SK-N-SH (cell line): ENCODE results near the gene ASAP2.
A peak's percentile ranks its signal among the peaks of the same experiment; 100 is the strongest.

Experiments
- CTCF ChIP-seq: fragments of 200-600 bp; sonication (generic); IDR thresholded peaks from 2 replicates; pipeline ENCODE4 v1.6.1; 2017; ENCODE audit warnings: antibody characterized with exemption, mild to moderate bottlenecking, moderate library complexity
- EP300 ChIP-seq, 2 experiments: IDR thresholded peaks; 2 replicates each; pipeline versions ENCODE4 v1.4.0 to v1.6.1; 2012; ENCODE audit warnings: borderline replicate concordance in 1 of 2, low read depth in 1 of 2, low read length in 1 of 2
- EZH2phosphoT487 ChIP-seq: fragments of 200-600 bp; sonication (generic); IDR thresholded peaks from 2 replicates; pipeline ENCODE4 v1.6.1; 2017; ENCODE audit warnings: low read depth, mixed run types, mild to moderate bottlenecking, antibody characterized with exemption, moderate library complexity, borderline replicate concordance
- FOXJ3 ChIP-seq: sonication (generic); formaldehyde crosslinking; IDR thresholded peaks from 2 replicates; pipeline ENCODE4 v1.5.1; 2020; ENCODE audit warnings: mild to moderate bottlenecking, missing genetic modification reagents
- FOXM1 ChIP-seq: IDR thresholded peaks from 2 replicates; pipeline ENCODE4 v1.4.0; 2012; ENCODE audit warnings: low read depth, mild to moderate bottlenecking
- IRF3 ChIP-seq: fragments of 150-350 bp; IDR thresholded peaks from 2 replicates; pipeline ENCODE4 v1.6.1; 2016; ENCODE audit warnings: mild to moderate bottlenecking, low read depth, low read length
- JUND ChIP-seq: IDR thresholded peaks from 2 replicates; pipeline ENCODE4 v1.4.0; 2012
- MAX ChIP-seq: IDR thresholded peaks from 2 replicates; pipeline ENCODE4 v1.4.0; 2012; ENCODE audit warnings: low read depth
- POLR2AphosphoS5 ChIP-seq: IDR thresholded peaks from 2 replicates; pipeline ENCODE4 v1.6.1; 2012; ENCODE audit warnings: low read depth, low read length
- TAF1 ChIP-seq: IDR thresholded peaks from 2 replicates; pipeline ENCODE4 v1.6.1; 2012; ENCODE audit warnings: low read depth, mild to moderate bottlenecking, low read length, moderate library complexity, borderline replicate concordance

DNA sequence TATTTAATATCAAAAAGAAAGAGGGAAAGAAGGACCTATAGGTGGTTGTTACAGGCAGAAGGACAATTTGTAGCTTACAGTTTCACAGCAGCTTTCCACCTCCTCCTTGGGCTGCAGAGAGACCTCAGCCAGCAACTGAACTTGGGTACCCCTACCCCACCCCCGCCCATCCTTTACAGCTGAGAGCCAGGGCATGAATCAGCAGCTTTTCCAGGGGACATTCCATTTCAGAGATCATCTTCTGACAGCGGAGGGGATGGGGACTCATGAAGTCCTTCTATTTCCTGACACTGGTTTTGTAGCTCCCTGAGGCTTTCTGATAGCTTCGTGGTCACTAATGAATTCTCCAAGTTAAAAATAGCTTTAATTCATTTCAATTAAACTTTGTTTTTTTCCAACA, 120.4 kb downstream of the ASAP2 start:
- TF ChIP-seq CTCF = no peak
- TF ChIP-seq FOXJ3 (CRISPR knock-in tag) = no peak
- TF ChIP-seq EP300 (IDR thresholded peaks at IDR 0.05; ENCODE audit: borderline replicate concordance in 1 of 2, low read depth in 1 of 2, low read length in 1 of 2) = no peak
- no peak for TF ChIP-seq TAF1
- TF ChIP-seq POLR2AphosphoS5 = no peak
- no peak for TF ChIP-seq MAX
- TF ChIP-seq JUND = peak; percentile 12; the same call in 1 of the 2 replicates
- no peak for TF ChIP-seq EZH2phosphoT487
- no peak for TF ChIP-seq FOXM1
- no peak for TF ChIP-seq IRF3
